ENCODE results near the gene RNF144A.

RNF144A gene

GRCh38 chr2:7024261-7024660 lies 107.0 kb downstream of the RNF144A start:
- Histone ChIP-seq H3K36me3 (replicated peaks; ENCODE audit: insufficient read depth, low read length) (no peaks in the 10 kb centered on the region), H3K4me3 (ENCODE audit: low read length) (no peak overlapping the region), H3F3A (ENCODE audit: insufficient read depth, low read length) (no peaks in the 10 kb centered on the region), H2AFZ (ENCODE audit: low read length) (no peak overlapping the region), H3K4me2 (ENCODE audit: low read depth, low read length) (no peak overlapping the region), H4K20me1 (ENCODE audit: insufficient read depth, low read length) (no peaks in the 10 kb centered on the region), H3K4me1 (ENCODE audit: low read length) (no peaks in the 10 kb centered on the region), H3K79me2 (ENCODE audit: low read length) (no peaks in the 10 kb centered on the region), H3K9me3 (replicated peaks; ENCODE audit: insufficient read depth, low read length) (no peaks in the 10 kb centered on the region), H3K27ac (ENCODE audit: low read length) (no peak overlapping the region), H3K9me2 (replicated peaks; ENCODE audit: insufficient read depth, low read length) (no peaks in the 10 kb centered on the region), H3K9ac (ENCODE audit: low read length) (no peak overlapping the region), H3K27me3 (replicated peaks; ENCODE audit: insufficient read depth, low read length) (no peaks in the 10 kb centered on the region)
- DNase-seq = no peak
- TF ChIP-seq EZH2phosphoT487 (IDR thresholded peaks at IDR 0.05; ENCODE audit: low read length) (no peak), CTCF (IDR thresholded peaks at IDR 0.05; ENCODE audit: low read length) (no peak), EZH2 (optimal IDR thresholded peaks at IDR 0.05; ENCODE audit: low read depth, low read length) (no peak)

- H3K9me3 ChIP-seq (replicated peaks; ENCODE audit: insufficient read depth, low read length) = no peaks in the 10 kb centered on the region
- no peaks in the 10 kb centered on the region for H3K4me1 ChIP-seq (ENCODE audit: low read length)
- no peaks in the 10 kb centered on the region for H3F3A ChIP-seq (ENCODE audit: insufficient read depth, low read length)
- H3K79me2 ChIP-seq (ENCODE audit: low read length) = no peaks in the 10 kb centered on the region
- H3K27me3 ChIP-seq (replicated peaks; ENCODE audit: insufficient read depth, low read length) = no peaks in the 10 kb centered on the region
- H2AFZ ChIP-seq (ENCODE audit: low read length) = no peak overlapping the region
- H3K9ac ChIP-seq (ENCODE audit: low read length) = no peak overlapping the region
- H4K20me1 ChIP-seq (ENCODE audit: insufficient read depth, low read length) = no peaks in the 10 kb centered on the region
- H3K4me3 ChIP-seq (ENCODE audit: low read length) = no peak overlapping the region
- no peaks in the 10 kb centered on the region for H3K9me2 ChIP-seq (replicated peaks; ENCODE audit: insufficient read depth, low read length)
- H3K4me2 ChIP-seq (ENCODE audit: low read depth, low read length) = no peak overlapping the region
- no peak overlapping the region for H3K27ac ChIP-seq (ENCODE audit: low read length)
- no peaks in the 10 kb centered on the region for H3K36me3 ChIP-seq (replicated peaks; ENCODE audit: insufficient read depth, low read length)
- DNase-seq = no peak
- no peak for TF ChIP-seq EZH2phosphoT487 (IDR thresholded peaks at IDR 0.05; ENCODE audit: low read length)
- TF ChIP-seq EZH2 (optimal IDR thresholded peaks at IDR 0.05; ENCODE audit: low read depth, low read length) = no peak
- TF ChIP-seq CTCF (IDR thresholded peaks at IDR 0.05; ENCODE audit: low read length) = no peak
Observed at GRCh38 chr2:7025082-7025481, 107.9 kb downstream of the RNF144A start.

- Histone ChIP-seq H2AFZ (ENCODE audit: low read length) (no peak overlapping the region), H3K79me2 (ENCODE audit: low read length) (no peaks in the 10 kb centered on the region), H3K27ac (ENCODE audit: low read length) (no peak overlapping the region), H3K9ac (ENCODE audit: low read length) (no peak overlapping the region), H3K4me1 (ENCODE audit: low read length) (no peaks in the 10 kb centered on the region), H3K9me3 (replicated peaks; ENCODE audit: insufficient read depth, low read length) (no peaks in the 10 kb centered on the region), H3F3A (ENCODE audit: insufficient read depth, low read length) (no peaks in the 10 kb centered on the region), H3K27me3 (replicated peaks; ENCODE audit: insufficient read depth, low read length) (no peaks in the 10 kb centered on the region), H3K4me2 (ENCODE audit: low read depth, low read length) (no peak overlapping the region), H3K36me3 (replicated peaks; ENCODE audit: insufficient read depth, low read length) (no peaks in the 10 kb centered on the region), H3K9me2 (replicated peaks; ENCODE audit: insufficient read depth, low read length) (no peaks in the 10 kb centered on the region), H4K20me1 (ENCODE audit: insufficient read depth, low read length) (no peaks in the 10 kb centered on the region), H3K4me3 (ENCODE audit: low read length) (no peak overlapping the region)
- TF ChIP-seq CTCF (IDR thresholded peaks at IDR 0.05; ENCODE audit: low read length) = no peak
- no peak for TF ChIP-seq EZH2 (optimal IDR thresholded peaks at IDR 0.05; ENCODE audit: low read depth, low read length)
- no peak for TF ChIP-seq EZH2phosphoT487 (IDR thresholded peaks at IDR 0.05; ENCODE audit: low read length)
- DNase-seq = no peak
Observed at GRCh38 chr2:7026742-7027141, 109.5 kb downstream of the RNF144A start.

All from MM.1S (cell line).